Measurements from ENCODE around the gene ALG13.
"Not testable (repeated sequence)": the region's sequence is repeated elsewhere in the genome, so short reads cannot be mapped to it uniquely, and the experiment has no call there.

The ALG13 gene

GRCh38 chrX:111761578-111762135, 80.7 kb downstream of the ALG13 start:
- DNase-seq, result no peak

GRCh38 chrX:111778591-111778990, 97.6 kb downstream of the ALG13 start:
- no peak for DNase-seq

- no peak for DNase-seq
Observed at GRCh38 chrX:111779582-111779981, 98.6 kb downstream of the ALG13 start.

- no peak for DNase-seq
Observed at GRCh38 chrX:111784667-111785066, 103.7 kb downstream of the ALG13 start.

GRCh38 chrX:111790054-111790453, 109.1 kb downstream of the ALG13 start:
- DNase-seq, result not testable (repeated sequence)

All from NCI-H1436 treated with DMSO at 0.1 percent for 48 hours (cell line).